IPS-18a (cell line): ENCODE measurements around the gene PARP14.
"Not testable (repeated sequence)": the region's sequence is repeated elsewhere in the genome, so short reads cannot be mapped to it uniquely, and the experiment has no call there.

Experiments used
- H3K27ac ChIP-seq: one replicate; pipeline ENCODE4 v1.5.1; 2013; ENCODE audit warnings: low read length
- H3K27me3 ChIP-seq: one replicate; pipeline ENCODE4 v1.6.1; 2013; ENCODE audit warnings: mild to moderate bottlenecking, low read length; ENCODE audit not compliant: control insufficient read depth, insufficient read depth
- H3K36me3 ChIP-seq: one replicate; pipeline ENCODE4 v1.6.1; 2013; ENCODE audit warnings: low read depth, low read length; ENCODE audit not compliant: control insufficient read depth
- H3K4me1 ChIP-seq: one replicate; pipeline ENCODE4 v1.6.1; 2013; ENCODE audit warnings: low read depth, low read length; ENCODE audit not compliant: control insufficient read depth
- H3K4me3 ChIP-seq: one replicate; pipeline ENCODE4 v1.5.1; 2013; ENCODE audit warnings: low read length
- H3K9ac ChIP-seq: one replicate; pipeline ENCODE4 v1.6.1; 2013; ENCODE audit warnings: mild to moderate bottlenecking, low read length, moderate library complexity
- H3K9me3 ChIP-seq: one replicate; pipeline ENCODE4 v1.6.1; 2013; ENCODE audit warnings: low read depth, low read length; ENCODE audit not compliant: control insufficient read depth

PARP14 gene

DNA sequence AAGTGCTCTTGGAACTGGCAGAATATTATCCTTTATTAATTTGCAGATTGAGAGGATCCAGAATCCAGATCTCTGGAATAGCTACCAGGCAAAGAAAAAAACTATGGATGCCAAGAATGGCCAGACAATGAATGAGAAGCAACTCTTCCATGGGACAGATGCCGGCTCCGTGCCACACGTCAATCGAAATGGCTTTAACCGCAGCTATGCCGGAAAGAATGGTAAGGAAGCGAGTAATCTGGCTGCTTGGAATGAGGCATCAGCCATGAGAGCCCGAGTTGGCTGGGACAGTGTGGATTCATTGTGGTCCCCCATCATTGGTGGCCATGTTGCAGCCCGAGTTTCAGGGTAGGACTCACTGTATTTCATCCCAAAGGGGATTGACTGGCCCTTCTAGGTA is 47.1 kb downstream of the PARP14 start:
- no peaks in the 10 kb centered on the region for H3K27me3 ChIP-seq
- no peaks in the 10 kb centered on the region for H3K4me1 ChIP-seq
- no peaks in the 10 kb centered on the region for H3K9me3 ChIP-seq
- H3K4me3 ChIP-seq, result no peak overlapping the region
- H3K36me3 ChIP-seq, result no peaks in the 10 kb centered on the region
- H3K9ac ChIP-seq, result no peak overlapping the region
- H3K27ac ChIP-seq, result no peak overlapping the region

DNA sequence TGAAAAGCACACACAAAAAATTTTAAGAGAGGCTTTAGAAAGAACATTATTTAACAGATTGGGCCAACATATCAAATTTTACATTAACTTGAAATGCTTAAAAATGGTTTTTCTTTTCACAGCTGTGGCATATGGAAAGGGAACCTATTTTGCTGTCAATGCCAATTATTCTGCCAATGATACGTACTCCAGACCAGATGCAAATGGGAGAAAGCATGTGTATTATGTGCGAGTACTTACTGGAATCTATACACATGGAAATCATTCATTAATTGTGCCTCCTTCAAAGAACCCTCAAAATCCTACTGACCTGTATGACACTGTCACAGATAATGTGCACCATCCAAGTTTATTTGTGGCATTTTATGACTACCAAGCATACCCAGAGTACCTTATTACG is 47.5 kb downstream of the PARP14 start:
- no peaks in the 10 kb centered on the region for H3K36me3 ChIP-seq
- H3K4me3 ChIP-seq, result no peak overlapping the region
- no peak overlapping the region for H3K9ac ChIP-seq

DNA sequence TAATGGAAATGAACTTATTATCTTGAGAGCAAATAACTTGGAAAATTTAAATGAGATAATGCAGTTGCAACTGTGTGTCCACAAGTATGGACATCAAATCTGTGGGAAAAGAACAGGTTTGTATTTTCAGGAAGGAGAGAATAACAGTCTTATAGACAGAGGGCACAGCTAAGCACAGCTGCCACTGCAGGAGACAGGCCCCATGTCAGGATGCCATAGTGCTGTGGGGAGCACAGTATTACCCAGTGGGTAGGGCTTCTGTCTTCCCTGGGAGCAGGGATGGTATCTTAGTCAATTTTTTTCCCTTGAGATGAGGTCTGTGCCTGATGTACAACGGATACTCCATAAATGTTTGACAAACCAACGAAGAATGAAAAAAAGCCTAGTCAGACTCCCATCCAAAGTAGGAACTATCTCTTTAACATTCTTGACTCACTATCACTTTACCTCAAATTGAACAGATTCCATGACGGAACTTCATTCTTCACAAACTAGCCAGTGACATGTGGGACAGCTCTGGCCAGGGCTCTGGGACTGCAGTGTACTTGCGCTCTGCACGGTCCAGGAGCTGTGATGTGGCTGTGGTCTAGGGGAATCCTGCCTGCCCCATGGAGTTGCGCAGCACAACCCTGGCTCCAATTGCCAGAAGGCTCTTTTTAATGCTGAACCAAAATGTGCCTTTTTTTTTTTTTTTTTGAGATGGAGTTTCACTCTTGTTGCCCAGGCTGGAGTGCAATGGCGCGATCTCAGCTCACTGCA is 48.3 kb downstream of the PARP14 start:
- Histone ChIP-seq H3K4me3 (no peak overlapping the region), H3K27ac (no peak overlapping the region), H3K27me3 (no peaks in the 10 kb centered on the region), H3K9me3 (no peaks in the 10 kb centered on the region), H3K36me3 (no peaks in the 10 kb centered on the region), H3K4me1 (no peaks in the 10 kb centered on the region), H3K9ac (no peak overlapping the region)

More for the DNA sequence above, 47.5 kb downstream of the PARP14 start:
- H3K27me3 ChIP-seq, result no peaks in the 10 kb centered on the region
- H3K9me3 ChIP-seq, result no peaks in the 10 kb centered on the region
- H3K27ac ChIP-seq, result no peak overlapping the region
- H3K4me1 ChIP-seq, result no peaks in the 10 kb centered on the region

DNA sequence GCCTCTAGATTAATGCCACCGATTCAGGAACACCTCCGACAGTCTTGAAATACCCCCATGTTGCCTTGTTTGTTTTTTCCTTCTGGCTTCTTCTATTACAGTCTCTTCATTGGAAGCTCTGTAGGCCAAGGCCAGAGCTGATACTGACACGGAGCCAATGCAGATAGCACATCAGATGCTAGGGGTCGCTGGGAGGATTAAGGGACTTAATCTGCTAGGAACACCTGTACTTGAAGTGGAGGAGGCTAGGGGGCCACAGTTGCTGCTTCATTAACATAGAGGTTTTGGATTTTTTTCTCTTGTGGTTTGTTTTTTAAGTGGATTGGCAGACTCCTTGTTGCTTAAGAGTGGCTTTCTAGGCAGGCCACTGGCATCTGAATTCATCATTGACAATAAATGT is 49.6 kb downstream of the PARP14 start:
- H3K27me3 ChIP-seq, result no peaks in the 10 kb centered on the region
- H3K9me3 ChIP-seq, result no peaks in the 10 kb centered on the region
- no peaks in the 10 kb centered on the region for H3K36me3 ChIP-seq
- no peak overlapping the region for H3K27ac ChIP-seq
- H3K4me3 ChIP-seq, result no peak overlapping the region
- no peak overlapping the region for H3K9ac ChIP-seq
- no peaks in the 10 kb centered on the region for H3K4me1 ChIP-seq

DNA sequence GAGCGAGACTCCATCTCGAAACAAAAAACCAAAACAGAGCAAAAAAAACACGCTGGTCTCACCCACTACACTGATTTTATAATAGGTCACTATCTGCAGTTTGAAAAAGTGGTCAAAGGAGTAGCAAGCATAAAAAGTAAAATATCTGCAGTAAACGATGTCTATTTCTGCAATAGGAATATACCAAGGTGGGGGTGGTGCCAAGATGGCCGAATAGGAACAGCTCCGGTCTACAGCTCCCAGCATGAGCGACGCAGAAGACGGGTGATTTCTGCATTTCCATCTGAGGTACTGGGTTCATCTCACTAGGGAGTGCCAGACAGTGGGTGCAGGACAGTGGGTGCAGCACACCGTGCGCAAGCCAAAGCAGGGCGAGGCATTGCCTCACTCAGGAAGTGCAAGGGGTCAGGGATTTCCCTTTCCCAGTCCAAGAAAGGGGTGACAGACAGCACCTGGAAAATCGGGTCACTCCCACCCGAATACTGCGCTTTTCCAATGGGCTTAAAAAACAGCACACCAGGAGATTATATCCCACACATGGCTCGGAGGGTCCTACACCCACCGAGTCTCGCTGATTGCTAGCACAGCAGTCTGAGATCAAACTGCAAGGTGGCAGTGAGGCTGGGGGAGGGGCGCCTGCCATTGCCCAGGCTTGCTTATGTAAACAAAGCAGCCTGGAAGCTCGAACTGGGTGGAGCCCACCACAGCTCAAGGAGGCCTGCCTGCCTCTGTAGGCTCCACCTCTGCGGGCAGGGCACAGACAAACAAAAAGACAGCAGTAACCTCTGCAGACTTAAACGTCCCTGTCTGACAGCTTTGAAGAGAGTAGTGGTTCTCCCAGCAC is 52.3 kb downstream of the PARP14 start:
- H3K9ac ChIP-seq, H3K36me3 ChIP-seq, H3K9me3 ChIP-seq, H3K4me1 ChIP-seq, H3K27me3 ChIP-seq, H3K27ac ChIP-seq, H3K4me3 ChIP-seq: not testable (repeated sequence)

DNA sequence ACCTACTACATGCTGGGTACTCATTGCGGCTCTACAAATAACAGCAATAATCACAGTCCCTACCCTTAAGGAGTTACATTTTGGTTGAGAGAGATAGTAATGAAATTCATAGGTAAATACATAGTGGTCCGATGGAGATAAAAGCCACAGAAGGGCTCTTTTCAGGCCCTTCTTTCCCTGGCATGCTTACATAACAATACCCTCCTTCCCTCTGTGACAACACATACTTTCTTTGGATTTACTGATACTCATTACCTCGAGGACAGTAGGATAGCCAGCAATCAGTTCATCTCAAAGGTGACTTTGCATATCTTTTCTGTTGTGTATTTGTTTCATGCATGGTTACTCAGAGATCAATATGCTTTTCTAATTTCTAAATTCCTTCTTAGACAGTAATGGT is 58.5 kb downstream of the PARP14 start:
- Histone ChIP-seq H3K27me3 (no peaks in the 10 kb centered on the region), H3K36me3 (no peaks in the 10 kb centered on the region), H3K9ac (no peak overlapping the region), H3K4me1 (peaks cover 7% of the 10 kb centered on the region), H3K4me3 (no peak overlapping the region), H3K9me3 (no peaks in the 10 kb centered on the region), H3K27ac (no peak overlapping the region)

DNA sequence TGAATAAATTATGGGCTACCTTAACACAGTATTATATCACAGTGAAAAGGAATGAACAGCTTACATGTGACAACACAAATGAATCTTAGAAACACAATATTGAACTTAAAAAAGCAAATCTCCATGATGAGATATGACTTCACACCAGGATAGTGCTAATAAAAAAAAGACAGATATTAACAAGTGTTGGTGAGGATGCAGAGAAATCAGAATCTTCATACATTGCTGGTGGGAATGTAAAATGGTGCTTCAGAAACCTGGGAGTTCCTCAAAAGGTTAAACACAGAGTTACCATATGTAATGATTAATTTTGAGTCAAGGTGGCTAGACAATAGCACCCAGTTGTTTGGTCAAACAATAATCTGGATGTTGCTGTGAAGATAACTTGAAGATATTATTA is 61.6 kb downstream of the PARP14 start:
- Histone ChIP-seq H3K36me3 (no peaks in the 10 kb centered on the region), H3K27ac (no peak overlapping the region), H3K27me3 (no peaks in the 10 kb centered on the region), H3K4me1 (peaks cover 7% of the 10 kb centered on the region), H3K9me3 (no peaks in the 10 kb centered on the region), H3K9ac (no peak overlapping the region), H3K4me3 (no peak overlapping the region)

DNA sequence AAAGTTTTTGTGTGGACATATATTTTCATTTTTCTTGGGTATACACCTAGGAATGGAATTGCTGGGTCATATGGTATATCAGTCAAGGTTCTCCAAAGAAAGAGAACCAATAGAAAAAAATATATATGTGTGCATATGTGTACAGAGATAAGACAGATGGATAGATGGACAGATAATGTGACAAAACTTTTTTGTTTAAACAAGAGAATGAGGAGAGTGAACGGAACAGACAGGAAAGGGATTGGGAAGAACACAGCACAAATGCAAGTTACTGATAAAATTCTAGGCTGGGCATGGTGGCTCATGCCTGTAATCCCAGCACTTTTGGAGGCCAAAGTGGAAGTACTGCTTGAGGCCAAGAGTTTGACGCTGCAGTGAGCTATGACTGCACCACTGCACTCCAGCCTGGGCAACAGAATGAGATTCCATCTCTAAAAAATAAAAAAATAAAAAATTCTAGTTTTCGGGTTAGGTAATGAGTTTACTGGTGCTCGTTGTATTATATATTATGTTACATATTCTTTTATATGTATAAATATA is 63.0 kb downstream of the PARP14 start:
- H3K4me3 ChIP-seq, result no peak overlapping the region
- no peaks in the 10 kb centered on the region for H3K27me3 ChIP-seq
- peaks cover 7% of the 10 kb centered on the region for H3K4me1 ChIP-seq
- no peaks in the 10 kb centered on the region for H3K36me3 ChIP-seq
- no peaks in the 10 kb centered on the region for H3K9me3 ChIP-seq
- no peak overlapping the region for H3K9ac ChIP-seq
- H3K27ac ChIP-seq, result no peak overlapping the region

DNA sequence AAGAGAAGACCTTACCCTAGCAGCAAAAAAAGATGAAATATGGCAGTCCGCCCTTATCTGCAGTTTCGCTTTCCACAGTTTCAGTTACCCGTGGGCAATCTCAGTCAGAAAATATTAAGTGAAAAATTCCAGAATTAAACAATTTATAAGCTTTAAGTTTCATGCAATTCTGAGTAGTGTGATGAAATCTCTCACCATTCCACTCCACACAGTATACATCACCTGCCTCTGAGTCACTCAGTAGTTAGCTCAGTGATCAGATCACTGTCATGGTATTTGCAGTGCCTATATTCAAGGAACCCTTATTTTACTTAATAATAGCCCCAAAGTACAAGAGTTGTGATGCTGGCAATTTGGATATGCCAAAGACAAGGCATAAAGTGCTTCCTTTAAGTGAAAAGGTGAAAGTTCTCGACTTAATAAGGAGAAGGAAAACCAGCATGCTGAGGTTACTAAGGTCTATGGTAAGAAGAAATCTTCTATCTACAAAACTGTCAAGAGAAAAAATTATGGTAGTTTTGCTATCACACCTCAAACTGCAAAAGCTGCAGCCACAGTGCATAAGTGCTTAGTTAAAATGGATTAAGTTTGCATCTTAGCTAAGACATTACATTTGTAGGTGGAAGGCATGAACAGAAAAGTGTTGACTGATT is 64.9 kb downstream of the PARP14 start:
- H3K27ac ChIP-seq, result no peak overlapping the region
- no peak overlapping the region for H3K9ac ChIP-seq
- no peaks in the 10 kb centered on the region for H3K9me3 ChIP-seq
- H3K4me1 ChIP-seq, result no peaks in the 10 kb centered on the region
- no peaks in the 10 kb centered on the region for H3K36me3 ChIP-seq
- no peak overlapping the region for H3K4me3 ChIP-seq
- H3K27me3 ChIP-seq, result no peaks in the 10 kb centered on the region

DNA sequence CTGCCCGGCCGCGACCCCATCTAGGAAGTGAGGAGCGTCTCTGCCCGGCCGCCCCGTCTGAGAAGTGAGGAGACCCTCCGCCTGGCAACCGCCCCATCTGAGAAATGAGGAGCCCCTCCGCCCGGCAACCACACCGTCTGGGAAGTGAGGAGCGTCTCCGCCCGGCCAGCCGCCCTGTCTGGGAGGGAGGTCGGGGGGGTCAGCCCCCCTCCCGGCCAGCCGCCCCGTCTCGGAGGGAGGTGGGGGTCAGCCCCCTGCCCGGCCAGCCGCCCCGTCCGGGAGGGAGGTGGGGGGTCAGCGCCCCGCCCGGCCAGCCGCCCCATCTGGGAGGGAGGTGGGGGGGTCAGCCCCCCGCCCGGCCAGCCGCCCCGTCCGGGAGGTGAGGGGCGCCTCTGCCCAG is 66.7 kb downstream of the PARP14 start:
- H3K27me3 ChIP-seq, H3K9ac ChIP-seq, H3K4me3 ChIP-seq, H3K9me3 ChIP-seq, H3K4me1 ChIP-seq, H3K36me3 ChIP-seq, H3K27ac ChIP-seq: not testable (repeated sequence)

DNA sequence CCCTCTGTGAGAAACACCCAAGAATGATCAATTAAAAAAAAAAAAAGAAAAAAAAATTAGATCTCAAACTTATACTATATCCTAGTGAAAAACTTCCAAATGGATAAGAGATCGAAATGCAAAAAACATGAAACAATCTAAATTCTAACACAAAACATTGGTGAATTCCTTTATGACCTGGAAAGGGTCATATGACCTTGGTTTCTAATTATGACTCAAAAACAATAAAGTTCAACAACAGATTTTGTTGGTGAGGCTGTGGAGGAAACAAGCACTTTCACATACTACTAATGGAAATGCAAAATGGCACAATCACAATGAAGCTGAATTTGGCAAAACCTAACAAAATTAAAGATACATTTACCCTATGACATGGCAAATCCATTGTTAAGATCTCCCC is 67.7 kb downstream of the PARP14 start:
- H3K9ac ChIP-seq, result no peak overlapping the region
- no peaks in the 10 kb centered on the region for H3K9me3 ChIP-seq
- H3K4me3 ChIP-seq, result no peak overlapping the region
- no peaks in the 10 kb centered on the region for H3K27me3 ChIP-seq
- H3K4me1 ChIP-seq, result no peaks in the 10 kb centered on the region
- peaks cover 2% of the 10 kb centered on the region for H3K36me3 ChIP-seq
- H3K27ac ChIP-seq, result no peak overlapping the region
